HFF-Myc (cell line): Measurements from ENCODE around the gene CELF4.

ENCODE experiments used
- DNase-seq: peaks from one replicate; pipeline ENCODE4 v3.0.0-alpha.2; 2011; ENCODE audit warnings: low read depth; ENCODE audit errors: extremely low read depth
- H3K4me3 ChIP-seq: replicated peaks from 2 replicates; pipeline ENCODE4 v1.5.1; 2011; ENCODE audit warnings: low read depth, mild to moderate bottlenecking, control low read depth, low read length
- TF ChIP-seq, protein P1 (sequence below): IDR thresholded peaks from 2 replicates; pipeline ENCODE4 v1.5.1; 2012; ENCODE audit warnings: mild to moderate bottlenecking, low read depth, low read length, control low read depth; ENCODE audit errors: missing control alignments

The CELF4 gene

DNA sequence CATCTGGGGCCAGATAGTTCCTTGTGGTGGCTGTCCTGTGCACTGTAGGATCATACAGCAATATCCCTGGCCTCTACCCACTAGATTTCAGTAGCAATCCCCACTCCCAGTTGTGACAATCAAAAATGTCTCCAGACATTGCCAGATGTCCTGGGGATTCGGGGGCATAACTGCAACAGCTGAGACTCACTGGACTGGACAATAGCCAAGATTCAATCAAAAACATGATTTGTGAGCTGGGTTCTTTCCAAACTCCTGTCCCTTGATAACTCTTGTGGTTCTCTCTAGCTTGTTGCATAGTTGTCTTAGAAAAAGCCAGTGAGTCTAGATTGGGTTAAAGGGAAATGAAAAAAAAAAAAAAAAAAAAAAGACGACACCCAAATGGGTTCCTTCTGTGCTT is 293.4 kb downstream of the CELF4 start:
- no peak for DNase-seq
- TF ChIP-seq, protein P1, sequence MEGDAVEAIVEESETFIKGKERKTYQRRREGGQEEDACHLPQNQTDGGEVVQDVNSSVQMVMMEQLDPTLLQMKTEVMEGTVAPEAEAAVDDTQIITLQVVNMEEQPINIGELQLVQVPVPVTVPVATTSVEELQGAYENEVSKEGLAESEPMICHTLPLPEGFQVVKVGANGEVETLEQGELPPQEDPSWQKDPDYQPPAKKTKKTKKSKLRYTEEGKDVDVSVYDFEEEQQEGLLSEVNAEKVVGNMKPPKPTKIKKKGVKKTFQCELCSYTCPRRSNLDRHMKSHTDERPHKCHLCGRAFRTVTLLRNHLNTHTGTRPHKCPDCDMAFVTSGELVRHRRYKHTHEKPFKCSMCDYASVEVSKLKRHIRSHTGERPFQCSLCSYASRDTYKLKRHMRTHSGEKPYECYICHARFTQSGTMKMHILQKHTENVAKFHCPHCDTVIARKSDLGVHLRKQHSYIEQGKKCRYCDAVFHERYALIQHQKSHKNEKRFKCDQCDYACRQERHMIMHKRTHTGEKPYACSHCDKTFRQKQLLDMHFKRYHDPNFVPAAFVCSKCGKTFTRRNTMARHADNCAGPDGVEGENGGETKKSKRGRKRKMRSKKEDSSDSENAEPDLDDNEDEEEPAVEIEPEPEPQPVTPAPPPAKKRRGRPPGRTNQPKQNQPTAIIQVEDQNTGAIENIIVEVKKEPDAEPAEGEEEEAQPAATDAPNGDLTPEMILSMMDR, result no peak
- no peak overlapping the region for H3K4me3 ChIP-seq

DNA sequence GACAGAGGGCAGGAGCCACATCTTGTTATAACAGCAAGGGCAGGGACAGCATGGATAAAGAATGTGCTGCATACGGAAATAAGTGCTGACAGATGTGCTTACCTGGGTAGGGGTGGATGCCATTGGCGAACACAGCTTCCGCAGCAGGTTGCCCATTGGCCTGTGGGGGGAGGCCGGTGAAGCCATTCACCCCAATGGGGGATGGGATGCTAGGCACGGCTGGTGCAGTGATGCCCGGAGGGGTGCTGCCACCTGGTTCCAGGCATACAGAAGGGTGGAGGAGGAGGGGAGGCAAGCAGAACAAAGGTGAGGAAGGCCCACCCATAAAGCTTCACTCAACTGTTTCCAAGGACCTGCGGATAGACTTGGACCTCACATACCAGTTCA is 294.9 kb downstream of the CELF4 start:
- TF ChIP-seq, protein P1, result no peak
- H3K4me3 ChIP-seq, result no peak overlapping the region
- no peak for DNase-seq

DNA sequence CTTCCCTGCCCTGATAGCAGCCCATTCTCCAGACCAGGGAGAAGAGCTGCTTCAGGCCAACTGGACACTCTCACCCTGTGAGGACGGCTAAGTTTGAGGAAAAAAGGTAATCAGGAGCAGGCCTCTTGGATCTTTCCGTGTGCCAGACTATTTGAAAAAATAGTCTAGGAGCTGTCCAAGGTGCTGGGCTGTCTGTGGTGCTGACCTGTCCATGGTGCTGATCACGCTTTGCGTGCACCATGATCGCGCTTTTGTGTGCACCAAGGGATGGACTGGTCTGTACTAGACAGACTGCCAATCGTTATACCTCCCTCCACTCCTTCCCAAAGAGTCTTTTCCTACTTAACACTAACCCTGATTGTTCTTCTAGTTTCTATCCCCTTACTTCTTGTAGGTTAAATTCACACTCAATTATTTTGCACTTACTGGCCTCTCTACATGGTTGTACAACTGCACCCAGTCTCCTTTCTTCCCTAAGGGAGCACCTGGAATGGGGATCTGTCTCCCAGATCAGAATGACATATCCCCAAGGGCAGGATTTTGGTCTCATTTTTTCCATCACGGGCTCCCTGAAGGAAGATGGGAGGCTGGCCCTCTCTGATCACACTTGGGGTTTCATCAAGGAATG is 295.4 kb downstream of the CELF4 start:
- TF ChIP-seq, protein P1, result no peak
- no peak overlapping the region for H3K4me3 ChIP-seq
- DNase-seq, result peak; percentile 29

DNA sequence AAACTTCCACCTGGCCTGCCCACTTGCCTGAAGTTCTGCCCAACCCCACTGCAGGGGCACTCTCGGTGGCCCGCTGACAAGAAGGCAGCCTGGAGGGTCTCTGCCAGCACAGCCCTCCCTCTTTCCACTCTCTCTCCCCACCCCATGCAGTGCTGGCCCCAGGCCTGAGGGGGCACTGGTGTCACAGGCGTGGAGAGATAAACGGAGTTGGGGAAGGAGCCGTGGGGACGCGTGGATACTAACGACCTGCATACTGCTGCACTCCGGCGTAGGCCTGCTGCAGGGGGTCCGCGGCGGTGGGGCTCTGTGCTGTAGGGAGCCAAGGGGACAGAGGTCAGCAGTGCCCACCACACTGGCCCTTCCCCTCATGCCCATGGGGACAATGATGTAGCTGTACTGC is 299.3 kb downstream of the CELF4 start:
- no peak for DNase-seq
- TF ChIP-seq, protein P1, result peak; percentile 19
- no peak overlapping the region for H3K4me3 ChIP-seq

DNA sequence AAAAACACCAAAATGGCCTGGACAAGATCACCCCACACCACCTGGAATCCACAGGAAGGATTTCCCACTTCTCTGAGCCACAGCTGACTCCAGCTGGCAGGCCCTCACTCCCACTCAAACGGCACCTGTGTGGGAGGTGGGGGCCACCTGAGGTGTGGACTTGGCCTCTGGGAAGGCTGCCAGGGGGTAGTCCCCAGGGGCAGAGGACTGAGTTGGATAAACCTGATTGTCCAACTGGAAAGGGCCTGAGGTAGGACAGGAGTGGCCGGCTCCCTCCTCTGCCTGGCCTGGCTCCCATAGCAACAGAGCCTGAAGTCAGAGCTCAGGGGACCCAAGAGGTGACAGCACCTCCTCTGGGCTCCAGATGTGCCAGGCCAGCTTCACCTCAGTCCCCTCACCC is 300.2 kb downstream of the CELF4 start:
- no peak for DNase-seq
- TF ChIP-seq, protein P1, result no peak
- no peak overlapping the region for H3K4me3 ChIP-seq

- TF ChIP-seq, protein P1, result no peak
- DNase-seq, result no peak
These were observed 300.6 kb downstream of the CELF4 start for GRCh38 chr18:37264956-37265355.

GRCh38 chr18:37261988-37262387 is 303.6 kb downstream of the CELF4 start:
- no peak overlapping the region for H3K4me3 ChIP-seq
- DNase-seq, result no peak
- TF ChIP-seq, protein P1, result no peak

More at GRCh38 chr18:37264956-37265355, 300.6 kb downstream of the CELF4 start:
- H3K4me3 ChIP-seq, result no peak overlapping the region
